ENCODE measurements around the gene NPAS3.

- no peak for TF ChIP-seq ZNF133 (tag by site-specific recombination; IDR thresholded peaks at IDR 0.05)
- no peak for TF ChIP-seq CTCF (tag by site-specific recombination; IDR thresholded peaks at IDR 0.05)
- no peak for TF ChIP-seq ZNF501 (tag by site-specific recombination; IDR thresholded peaks at IDR 0.05)
- TF ChIP-seq ZNF121 (tag by site-specific recombination; IDR thresholded peaks at IDR 0.05), result no peak
- no peak for TF ChIP-seq ZFHX2 (tag by site-specific recombination; conservative IDR thresholded peaks at IDR 0.05)
- no peak for TF ChIP-seq ZBTB44 (tag by site-specific recombination; IDR thresholded peaks at IDR 0.05)
- TF ChIP-seq KLF17 (tag by site-specific recombination; IDR thresholded peaks at IDR 0.05), result no peak
- no peak for TF ChIP-seq ZSCAN16 (tag by site-specific recombination; IDR thresholded peaks at IDR 0.05)
- no peak for TF ChIP-seq ZNF639 (tag by site-specific recombination; IDR thresholded peaks at IDR 0.05)
- no peak for TF ChIP-seq YY1 (tag by site-specific recombination; IDR thresholded peaks at IDR 0.05)
- no peak for TF ChIP-seq KLF1 (tag by site-specific recombination; IDR thresholded peaks at IDR 0.05)
- TF ChIP-seq ZBTB8A (tag by site-specific recombination; IDR thresholded peaks at IDR 0.05), result no peak
- no peak for TF ChIP-seq ZFP3 (tag by site-specific recombination; IDR thresholded peaks at IDR 0.05; ENCODE audit: low read depth)
Observed at GRCh38 chr14:32938719-32939253, at the start of gene NPAS3.
